ENCODE results near the gene SYNDIG1.

SYNDIG1 gene

GRCh38 chr20:24479106-24479505 lies 9.7 kb downstream of the SYNDIG1 start:
- DNase-seq (ENCODE audit: low read depth): no peak
- H3K4me3 ChIP-seq (ENCODE audit: low read depth, low read length): no peak overlapping the region
- no peak for TF ChIP-seq CTCF (IDR thresholded peaks at IDR 0.05; ENCODE audit: control insufficient read depth, extremely low read depth, insufficient read depth)

DNA sequence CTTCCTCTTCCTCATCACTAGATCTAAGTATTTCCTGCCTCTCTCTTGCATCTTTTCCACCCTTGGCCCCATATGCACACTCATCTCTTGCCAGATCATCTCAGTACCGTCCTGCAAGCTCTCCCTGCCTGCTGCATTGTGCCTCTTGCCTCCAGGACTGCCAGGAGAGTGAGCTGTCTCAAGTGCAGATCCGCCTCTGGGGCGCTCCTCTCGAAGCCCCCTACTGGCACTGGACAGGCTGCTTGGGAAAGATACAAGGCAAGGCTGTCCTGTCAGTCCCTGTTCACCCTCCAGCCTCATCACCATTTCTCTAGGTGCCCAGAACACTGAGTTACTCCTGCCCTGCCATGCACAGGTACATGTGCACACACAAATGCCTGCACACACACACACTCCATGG lies 10.2 kb downstream of the SYNDIG1 start:
- TF ChIP-seq CTCF (IDR thresholded peaks at IDR 0.05; ENCODE audit: control insufficient read depth, extremely low read depth, insufficient read depth): no peak
- no peak for DNase-seq (ENCODE audit: low read depth)
- H3K4me3 ChIP-seq (ENCODE audit: low read depth, low read length): no peak overlapping the region

- no peak for DNase-seq (ENCODE audit: low read depth)
- H3K4me3 ChIP-seq (ENCODE audit: low read depth, low read length): no peak overlapping the region
- TF ChIP-seq CTCF (IDR thresholded peaks at IDR 0.05; ENCODE audit: control insufficient read depth, extremely low read depth, insufficient read depth): no peak
Observed at GRCh38 chr20:24480509-24480908, 11.1 kb downstream of the SYNDIG1 start.

GRCh38 chr20:24481173-24481572 lies 11.7 kb downstream of the SYNDIG1 start:
- no peak for DNase-seq (ENCODE audit: low read depth)
- H3K4me3 ChIP-seq (ENCODE audit: low read depth, low read length): no peak overlapping the region
- TF ChIP-seq CTCF (IDR thresholded peaks at IDR 0.05; ENCODE audit: control insufficient read depth, extremely low read depth, insufficient read depth): no peak

DNA sequence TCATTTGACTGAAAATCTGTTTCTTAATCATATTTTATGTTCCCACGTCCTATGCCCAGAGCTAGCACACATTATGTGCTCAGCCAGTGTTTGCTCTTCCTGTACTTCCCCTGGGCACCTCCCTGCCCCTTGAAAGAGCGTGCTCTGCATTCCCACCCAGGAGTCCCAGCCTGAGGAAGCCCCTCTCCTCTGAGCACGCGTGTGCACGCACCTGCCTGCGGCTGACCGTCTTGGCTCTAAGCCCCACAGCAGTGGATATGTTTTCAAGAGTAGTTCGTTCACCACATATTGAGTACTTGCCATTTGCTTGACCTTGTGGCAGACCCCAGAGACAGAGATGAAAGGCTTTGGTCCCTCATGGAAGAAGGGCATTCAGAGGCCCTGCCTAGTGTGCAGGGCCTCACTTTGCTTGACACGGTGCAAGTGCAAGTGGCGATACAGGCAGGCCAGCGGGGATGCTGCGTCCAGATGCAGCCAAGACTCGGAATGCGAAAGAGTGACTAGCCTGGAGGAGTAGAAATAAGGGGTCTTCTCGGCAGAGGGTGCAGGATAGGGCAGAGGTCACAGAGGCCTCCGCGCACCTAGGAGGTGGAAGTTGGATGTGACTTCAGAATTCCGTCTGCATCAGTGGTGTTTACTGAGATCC lies 14.1 kb downstream of the SYNDIG1 start:
- TF ChIP-seq CTCF (IDR thresholded peaks at IDR 0.05; ENCODE audit: control insufficient read depth, extremely low read depth, insufficient read depth): no peak
- H3K4me3 ChIP-seq (ENCODE audit: low read depth, low read length): no peak overlapping the region
- DNase-seq (ENCODE audit: low read depth): no peak

- TF ChIP-seq CTCF (IDR thresholded peaks at IDR 0.05; ENCODE audit: control insufficient read depth, extremely low read depth, insufficient read depth): no peak
- no peak for DNase-seq (ENCODE audit: low read depth)
- H3K4me3 ChIP-seq (ENCODE audit: low read depth, low read length): no peak overlapping the region
Observed at GRCh38 chr20:24484081-24484450, 14.6 kb downstream of the SYNDIG1 start.

GRCh38 chr20:24485981-24486380 lies 16.6 kb downstream of the SYNDIG1 start:
- no peak for TF ChIP-seq CTCF (IDR thresholded peaks at IDR 0.05; ENCODE audit: control insufficient read depth, extremely low read depth, insufficient read depth)
- DNase-seq (ENCODE audit: low read depth): no peak
- no peak overlapping the region for H3K4me3 ChIP-seq (ENCODE audit: low read depth, low read length)
